Right atrium auricular region (tissue), 2 donors: ENCODE measurements around the gene ALAS1. TPM values are rescaled to one million over a fixed set of nuclear protein-coding genes. Genes with fewer than 3 reads are reported as not detected.

ENCODE experiments used
- DNase-seq: peaks from one replicate; pipeline ENCODE4 v3.0.0-alpha.2; 2019; ENCODE audit warnings: low spot score
- H3K27ac ChIP-seq, 2 donors: fragments of 200-600 bp; sonication (generic); 1 replicate in 1 of 2; 2 replicates in 1 of 2; pipeline ENCODE4 v1.5.1; 2016 to 2019
- H3K27me3 ChIP-seq, 2 donors: fragments of 200-600 bp; sonication (generic); one replicate each; pipeline versions ENCODE4 v1.5.1 to v1.6.0; 2017 to 2019
- H3K36me3 ChIP-seq: fragments of 200-600 bp; sonication (generic); one replicate; pipeline ENCODE4 v1.5.1; 2016
- H3K4me1 ChIP-seq, 2 donors: fragments of 200-600 bp; sonication (generic); one replicate each; pipeline versions ENCODE4 v1.5.1 to v1.6.0; 2017 to 2019
- H3K4me3 ChIP-seq, 2 donors: fragments of 200-600 bp; sonication (generic); 1 replicate in 1 of 2; 2 replicates in 1 of 2; pipeline ENCODE4 v1.5.1; 2017 to 2019; ENCODE audit warnings: mild to moderate bottlenecking in 1 of 2, moderate library complexity in 1 of 2
- H3K9me3 ChIP-seq, 2 donors: fragments of 200-600 bp; sonication (generic); one replicate each; pipeline ENCODE4 v1.5.1; 2019
- total RNA-seq, 2 donors: library from RNA; depleted of rRNA; stranded (reverse); fragments of >200 nt; gene quantifications; one replicate each; pipeline ENCODE4 v1.1.0, GENCODE V29; 2016
- TF ChIP-seq, protein P1 (sequence below), 2 donors: fragments of 200-600 bp; sonication (generic); IDR thresholded peaks; one replicate each; pipeline ENCODE4 v1.5.1; 2019; ENCODE audit warnings: antibody characterized with exemption in 2 of 2

Gene ALAS1
- total RNA-seq, 2 donors from 2014 or later: 69.7 to 103 TPM

DNA sequence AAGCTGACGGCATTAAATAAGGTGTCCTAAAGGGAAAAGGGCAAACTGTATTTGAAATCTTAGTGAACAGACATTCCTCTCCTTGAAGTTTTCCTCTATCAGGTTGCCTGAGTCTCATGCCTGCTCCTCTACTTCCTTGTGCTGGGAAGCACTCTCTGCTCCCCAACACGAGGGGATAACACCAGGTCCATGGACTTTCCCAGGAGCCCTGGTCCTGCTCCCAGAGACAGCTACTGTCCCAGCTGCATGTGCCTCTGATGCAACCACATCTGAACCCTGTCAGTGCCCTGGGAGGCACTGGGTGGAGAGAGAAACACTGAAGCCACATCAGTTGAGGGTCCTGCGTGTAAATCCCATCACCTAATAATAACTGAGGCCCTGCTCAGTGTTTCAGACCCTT is 20.1 kb downstream of the ALAS1 start:
- Histone ChIP-seq H3K27ac (peak overlapping the region in 1 of 2 donors; percentile 41), H3K9me3 (no peaks in the 10 kb centered on the region), H3K4me3 (no peak overlapping the region), H3K4me1 (peaks cover 0 to 62% of the 10 kb centered on the region in 2 donors), H3K27me3 (no peaks in the 10 kb centered on the region), H3K36me3 (peaks cover 30% of the 10 kb centered on the region)
- DNase-seq: no peak
- TF ChIP-seq, protein P1, sequence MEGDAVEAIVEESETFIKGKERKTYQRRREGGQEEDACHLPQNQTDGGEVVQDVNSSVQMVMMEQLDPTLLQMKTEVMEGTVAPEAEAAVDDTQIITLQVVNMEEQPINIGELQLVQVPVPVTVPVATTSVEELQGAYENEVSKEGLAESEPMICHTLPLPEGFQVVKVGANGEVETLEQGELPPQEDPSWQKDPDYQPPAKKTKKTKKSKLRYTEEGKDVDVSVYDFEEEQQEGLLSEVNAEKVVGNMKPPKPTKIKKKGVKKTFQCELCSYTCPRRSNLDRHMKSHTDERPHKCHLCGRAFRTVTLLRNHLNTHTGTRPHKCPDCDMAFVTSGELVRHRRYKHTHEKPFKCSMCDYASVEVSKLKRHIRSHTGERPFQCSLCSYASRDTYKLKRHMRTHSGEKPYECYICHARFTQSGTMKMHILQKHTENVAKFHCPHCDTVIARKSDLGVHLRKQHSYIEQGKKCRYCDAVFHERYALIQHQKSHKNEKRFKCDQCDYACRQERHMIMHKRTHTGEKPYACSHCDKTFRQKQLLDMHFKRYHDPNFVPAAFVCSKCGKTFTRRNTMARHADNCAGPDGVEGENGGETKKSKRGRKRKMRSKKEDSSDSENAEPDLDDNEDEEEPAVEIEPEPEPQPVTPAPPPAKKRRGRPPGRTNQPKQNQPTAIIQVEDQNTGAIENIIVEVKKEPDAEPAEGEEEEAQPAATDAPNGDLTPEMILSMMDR (IDR thresholded peaks at IDR 0.05): no peak

DNA sequence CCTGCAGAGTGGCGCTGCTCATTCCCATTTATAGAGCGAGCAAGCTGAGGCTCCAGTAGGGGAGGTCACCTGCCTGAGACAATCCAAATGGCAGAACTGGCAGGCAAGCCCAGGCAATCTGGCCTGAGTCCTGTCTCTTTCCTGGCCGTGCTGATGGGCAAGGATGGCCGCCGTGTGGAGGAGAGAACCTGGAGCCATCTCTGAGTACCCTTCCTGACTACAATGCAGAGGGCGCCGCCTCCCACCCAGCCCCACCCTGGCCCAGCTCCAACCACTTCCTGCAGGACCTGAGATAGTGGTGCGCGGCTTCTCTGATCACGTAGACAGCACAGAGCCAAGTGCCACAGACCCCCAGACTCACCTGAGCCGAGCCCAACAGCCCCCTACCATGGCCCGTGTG is 20.5 kb downstream of the ALAS1 start:
- H3K4me3 ChIP-seq: no peak overlapping the region
- H3K4me1 ChIP-seq: peaks cover 0 to 62% of the 10 kb centered on the region in 2 donors
- DNase-seq: no peak
- H3K27me3 ChIP-seq: no peaks in the 10 kb centered on the region
- TF ChIP-seq, protein P1 (IDR thresholded peaks at IDR 0.05): no peak
- no peaks in the 10 kb centered on the region for H3K9me3 ChIP-seq
- H3K36me3 ChIP-seq: peaks cover 25% of the 10 kb centered on the region
- H3K27ac ChIP-seq: peak overlapping the region in 1 of 2 donors; percentile 41

DNA sequence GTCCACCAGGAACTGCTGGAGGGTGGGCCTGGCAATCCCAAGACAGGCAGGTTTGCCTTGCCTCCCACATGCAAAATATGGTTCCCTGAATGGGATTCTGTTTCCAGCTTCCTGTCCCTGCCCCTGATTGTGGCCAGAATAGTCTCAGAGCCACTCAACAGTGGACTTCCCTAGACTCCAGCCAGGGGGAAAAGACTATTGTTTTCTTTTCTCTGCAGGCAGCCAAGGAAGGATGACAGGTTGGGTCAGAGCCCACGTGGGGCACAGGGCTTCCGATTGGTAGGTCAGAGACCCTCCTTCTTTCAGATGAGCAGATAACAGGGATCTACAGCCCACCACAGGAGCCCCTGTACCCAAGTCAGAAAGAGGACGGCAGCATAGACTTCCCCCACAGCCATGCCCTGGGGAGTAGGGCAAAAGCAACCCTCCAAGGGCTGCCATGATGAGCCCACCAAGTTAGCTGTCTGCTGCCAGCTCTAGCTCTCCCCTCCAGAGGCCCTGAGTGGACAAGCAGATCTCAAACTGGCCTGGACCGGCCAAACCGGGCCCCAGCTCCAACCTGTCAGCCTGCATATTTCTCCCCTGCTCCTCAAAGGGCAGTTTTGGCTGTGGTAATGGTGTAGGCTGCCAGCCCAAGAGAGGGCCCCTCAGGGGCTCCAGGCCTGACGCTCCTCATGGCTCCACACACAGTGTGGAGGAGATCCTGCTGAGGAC is 21.1 kb downstream of the ALAS1 start:
- H3K36me3 ChIP-seq: peaks cover 19% of the 10 kb centered on the region
- H3K27me3 ChIP-seq: no peaks in the 10 kb centered on the region
- H3K27ac ChIP-seq: peak overlapping the region in 1 of 2 donors; percentile 41
- H3K4me1 ChIP-seq: peaks cover 0 to 62% of the 10 kb centered on the region in 2 donors
- H3K9me3 ChIP-seq: no peaks in the 10 kb centered on the region
- no peak for DNase-seq
- H3K4me3 ChIP-seq: no peak overlapping the region
- TF ChIP-seq, protein P1 (IDR thresholded peaks at IDR 0.05): peak in 1 of 2 donors; percentile 14

DNA sequence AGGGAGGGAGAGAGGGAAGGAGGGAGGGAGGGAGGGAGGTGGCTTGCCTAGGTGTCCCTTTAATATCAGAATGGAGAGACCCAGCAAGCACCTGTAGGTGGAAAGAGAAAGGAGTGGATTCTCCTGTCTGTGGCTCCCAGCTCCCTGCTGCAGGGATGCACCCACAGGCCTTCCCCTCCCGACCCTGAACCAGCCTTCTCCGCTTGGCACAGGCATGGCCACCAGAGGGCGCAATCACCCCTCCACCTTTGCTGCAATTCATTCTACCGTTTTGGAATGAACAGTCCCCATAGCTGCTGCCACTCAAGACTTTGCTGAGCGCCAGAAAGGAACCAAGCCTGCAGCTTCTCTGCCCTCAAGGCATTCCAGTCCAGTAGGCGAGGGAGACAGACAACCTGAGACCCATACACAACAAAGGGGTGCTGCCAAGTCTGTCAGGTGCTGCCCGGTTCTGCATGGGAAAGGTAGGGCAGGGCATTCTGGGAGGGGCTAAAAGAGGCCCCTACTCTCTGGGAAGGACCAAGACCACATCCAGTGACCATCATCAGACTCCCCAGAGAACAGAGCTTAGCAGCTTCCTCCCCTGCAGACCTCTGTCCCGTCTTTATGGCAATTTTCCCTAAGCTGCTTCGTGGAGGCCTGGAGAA is 22.5 kb downstream of the ALAS1 start:
- DNase-seq: peak; percentile 86
- H3K27me3 ChIP-seq: no peaks in the 10 kb centered on the region
- H3K4me1 ChIP-seq: peaks cover 0 to 61% of the 10 kb centered on the region in 2 donors
- H3K9me3 ChIP-seq: no peaks in the 10 kb centered on the region
- TF ChIP-seq, protein P1 (IDR thresholded peaks at IDR 0.05): peak; percentile 64 to 90
- H3K36me3 ChIP-seq: peaks cover 5% of the 10 kb centered on the region
- H3K4me3 ChIP-seq: no peak overlapping the region
- H3K27ac ChIP-seq: no peak overlapping the region

DNA sequence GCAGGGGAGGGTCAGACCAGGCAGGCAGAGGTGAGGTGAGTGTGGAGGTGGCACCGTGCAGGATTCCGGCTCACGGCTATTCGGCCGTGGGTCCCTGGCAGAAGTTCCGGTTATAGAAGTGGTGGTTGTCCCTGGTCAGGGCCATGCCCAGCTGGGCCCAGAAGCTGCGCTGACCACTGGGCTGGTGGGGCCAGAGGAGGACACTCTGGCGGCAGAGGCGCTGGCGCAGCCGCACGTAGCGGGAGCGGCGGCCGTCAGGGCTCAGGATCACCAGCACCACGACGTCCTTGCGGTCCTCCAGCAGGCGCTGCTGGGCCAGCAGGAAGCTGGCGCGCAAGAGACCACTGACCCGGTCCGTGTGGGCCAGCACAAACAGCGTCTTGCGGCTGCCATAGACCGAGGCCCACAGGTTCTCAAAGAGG is 23.2 kb downstream of the ALAS1 start:
- peaks cover 0 to 54% of the 10 kb centered on the region in 2 donors for H3K4me1 ChIP-seq

More for the DNA sequence above, 23.2 kb downstream of the ALAS1 start:
- DNase-seq: no peak
- H3K27me3 ChIP-seq: no peaks in the 10 kb centered on the region
- no peaks in the 10 kb centered on the region for H3K36me3 ChIP-seq
- H3K9me3 ChIP-seq: no peaks in the 10 kb centered on the region
- H3K27ac ChIP-seq: no peak overlapping the region
- TF ChIP-seq, protein P1 (IDR thresholded peaks at IDR 0.05): no peak
- no peak overlapping the region for H3K4me3 ChIP-seq
